ENCODE results near the gene USP47.

USP47 gene

DNA sequence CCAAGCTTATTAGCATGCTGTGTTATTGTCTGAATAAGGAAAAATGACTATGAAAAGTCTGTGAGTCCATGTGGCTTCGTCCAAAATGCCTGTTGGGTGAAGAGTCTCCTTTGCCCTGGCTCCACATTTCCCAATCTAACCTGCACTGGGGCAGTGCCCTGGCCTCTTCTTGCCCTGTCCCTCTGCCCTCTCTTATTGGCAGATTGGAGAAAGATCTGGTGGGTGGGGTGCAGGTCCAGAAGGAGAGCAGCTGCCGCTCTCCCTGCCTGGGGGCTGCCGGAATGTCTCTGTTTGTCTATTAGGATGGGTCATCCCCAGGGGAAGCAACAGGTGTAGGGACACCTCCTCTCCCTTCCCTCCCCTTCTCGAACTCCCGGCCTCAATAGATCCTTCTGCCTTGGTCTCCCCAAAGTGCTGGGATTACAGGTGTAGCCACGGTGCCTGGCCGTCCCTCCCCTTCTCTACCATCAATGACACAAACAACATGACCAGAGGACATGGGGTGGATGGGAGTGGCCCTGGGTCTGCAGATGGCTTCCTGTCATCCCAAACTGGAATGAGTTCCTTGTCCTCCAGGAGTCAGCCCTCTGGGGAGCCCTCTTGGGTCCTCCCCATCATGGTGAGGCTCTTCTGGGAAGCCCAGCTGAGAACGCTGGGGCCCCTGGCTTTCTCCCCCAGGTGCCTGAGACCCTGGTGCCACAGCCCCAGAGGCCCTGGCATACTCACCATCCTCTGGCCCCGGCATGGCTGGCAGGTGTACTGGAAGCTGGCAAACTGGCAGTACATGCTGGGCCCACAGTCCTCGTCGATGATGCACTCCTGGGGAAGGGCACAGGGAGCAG, 126.1 kb downstream of the USP47 start:
- no peak for DNase-seq

DNA sequence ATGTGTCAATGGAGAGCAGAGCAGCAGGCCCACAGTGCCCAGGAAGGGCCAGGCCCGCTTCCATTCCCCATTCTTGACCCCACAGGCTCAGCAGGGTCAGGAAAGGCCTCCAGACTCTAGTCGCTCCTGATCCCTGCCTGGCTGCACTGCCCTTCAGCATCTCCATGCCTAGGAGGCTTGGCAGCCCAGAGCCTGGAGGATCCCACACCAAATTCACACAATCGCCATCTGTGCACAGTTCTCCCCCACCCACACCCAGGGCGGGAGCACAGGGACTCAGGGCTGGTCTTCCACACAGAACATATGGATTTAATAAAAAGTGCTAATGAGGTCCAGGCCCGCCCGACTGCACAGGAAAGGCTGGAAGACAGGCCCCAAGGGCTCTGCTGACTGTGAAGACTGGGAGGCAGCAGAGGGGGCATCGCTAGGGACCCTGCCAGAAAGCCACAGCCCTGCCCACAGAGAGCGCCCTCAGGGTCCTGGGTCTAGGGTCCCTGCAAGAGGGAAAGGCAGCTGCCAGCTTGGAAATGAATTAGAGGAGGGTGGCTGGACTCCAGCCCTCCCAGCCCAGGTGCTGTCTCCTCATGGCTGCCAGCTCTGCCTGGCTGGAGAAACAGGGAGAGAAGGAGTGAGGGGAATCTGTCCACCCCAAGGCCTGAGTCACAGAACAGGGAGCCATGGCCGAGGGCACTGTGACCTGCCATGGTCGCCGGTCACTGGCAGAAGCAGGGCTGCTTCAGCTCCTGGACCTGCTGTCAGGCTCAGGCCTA, 126.9 kb downstream of the USP47 start:
- DNase-seq, result no peak

DNA sequence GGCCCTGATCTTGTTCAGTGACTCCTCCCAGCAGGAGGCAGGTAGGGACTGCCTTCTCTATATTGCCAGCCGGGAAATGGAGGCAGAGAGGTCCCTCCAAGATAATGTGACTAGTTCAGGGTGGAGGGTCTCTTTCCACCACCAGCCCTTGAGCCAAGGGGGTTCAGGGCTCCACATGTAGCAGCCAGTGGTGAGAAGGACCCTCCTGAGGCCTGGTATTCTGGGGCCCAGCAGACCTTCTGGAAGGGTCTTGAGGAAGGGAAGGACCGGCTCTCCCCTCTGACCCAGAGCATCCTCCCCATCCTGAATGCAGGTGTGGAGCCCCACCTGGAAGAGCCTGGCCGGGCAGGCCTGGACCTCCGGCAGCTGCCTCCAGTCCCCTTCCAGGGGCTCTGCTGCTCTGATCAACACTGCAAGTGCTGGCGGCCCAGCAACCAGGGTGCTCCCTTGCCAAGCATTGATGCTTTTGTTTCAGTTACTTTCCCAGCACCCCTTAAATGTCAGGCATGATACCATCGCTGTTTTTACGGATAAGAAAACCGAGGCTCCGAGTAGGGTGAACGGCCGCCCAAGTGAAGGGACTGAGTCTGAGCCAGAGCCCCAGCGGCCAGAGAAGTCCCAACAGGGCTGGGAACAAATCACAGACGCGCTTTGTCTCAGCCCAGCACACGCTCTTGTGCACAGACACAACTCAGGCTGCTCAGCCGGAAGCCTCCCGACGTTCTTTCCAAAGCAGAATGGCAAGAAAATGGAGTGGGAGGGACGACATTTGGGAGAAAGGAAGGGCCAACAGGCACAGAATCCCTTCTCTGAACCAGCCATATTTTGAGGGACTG, 127.8 kb downstream of the USP47 start:
- no peak for DNase-seq

DNA sequence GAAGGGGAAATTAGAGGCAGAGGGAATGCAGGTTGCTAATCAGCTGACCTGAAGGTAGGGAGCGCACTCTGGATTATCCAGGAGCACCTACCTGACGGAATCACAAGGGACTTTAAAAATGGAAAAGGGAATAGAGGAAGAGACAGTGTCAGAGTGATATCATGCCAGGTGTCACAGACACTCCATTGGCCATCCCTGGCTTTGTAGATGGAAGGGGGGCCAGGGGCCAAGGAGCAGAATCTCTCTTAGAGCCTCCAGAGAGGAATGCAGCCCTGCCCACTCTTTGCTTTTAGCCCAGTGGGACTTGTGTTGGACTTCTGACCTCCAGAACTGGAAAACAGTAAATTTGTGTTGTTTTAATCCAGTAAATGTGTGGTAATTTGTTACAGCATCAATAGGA, 128.8 kb downstream of the USP47 start:
- no peak for DNase-seq

DNA sequence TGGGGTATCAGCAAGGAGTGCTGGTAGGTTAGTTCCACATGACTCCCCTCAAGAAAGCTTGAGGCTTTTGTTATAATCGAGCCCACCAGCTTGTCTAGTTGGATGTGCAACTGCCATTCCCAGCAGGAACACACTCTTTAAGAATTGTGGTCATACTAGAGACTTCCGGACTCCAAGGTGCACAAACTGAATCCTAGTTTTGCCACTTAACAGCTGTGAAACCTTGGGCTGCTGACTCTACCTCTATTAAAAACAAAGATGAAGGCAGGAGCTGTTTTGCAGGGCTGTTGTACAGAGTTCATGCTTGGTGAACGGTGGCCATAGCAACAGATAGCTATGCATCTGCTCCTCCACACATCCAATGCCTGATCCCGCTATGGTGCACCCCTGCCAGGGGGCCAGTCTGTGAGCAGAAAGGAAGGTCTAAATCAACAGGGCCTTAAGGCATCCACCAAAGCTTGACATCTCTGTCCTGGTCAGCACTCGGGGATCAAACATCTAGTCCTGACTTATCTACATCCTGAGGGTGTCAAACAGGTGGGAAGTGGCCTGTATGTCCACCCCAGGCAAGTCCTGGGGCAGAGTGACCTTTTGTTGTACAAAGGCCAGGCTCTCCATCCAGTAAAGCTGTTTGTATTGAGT, 130.3 kb downstream of the USP47 start:
- no peak for DNase-seq

DNA sequence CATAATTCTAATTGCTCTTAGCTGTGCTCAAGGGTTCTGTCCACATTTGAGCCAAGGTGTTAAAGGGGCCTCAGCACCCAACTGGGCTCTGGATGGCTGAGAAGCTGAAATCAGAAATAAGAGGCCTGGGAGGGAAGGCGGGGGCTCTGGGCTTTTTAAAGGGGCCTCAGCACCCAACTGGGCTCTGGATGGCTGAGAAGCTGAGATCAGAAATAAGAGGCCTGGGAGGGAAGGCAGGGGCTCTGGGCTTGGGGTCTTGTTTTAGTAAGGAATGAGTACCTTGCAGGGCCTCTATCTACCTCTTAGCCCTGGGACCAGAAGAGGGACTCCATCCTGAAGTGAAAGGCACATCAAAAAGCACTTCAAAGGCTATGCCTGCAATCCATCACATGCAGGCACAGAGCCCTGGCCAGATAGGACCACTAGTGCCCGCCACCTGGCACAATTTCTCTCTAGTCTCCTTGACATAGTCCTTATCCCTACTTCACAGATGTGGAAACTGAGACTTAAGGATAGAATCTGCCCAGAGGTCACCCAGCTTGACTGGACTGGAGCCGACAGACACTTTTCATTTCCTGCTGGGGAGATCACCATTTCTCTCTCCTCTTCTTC, 131.1 kb downstream of the USP47 start:
- no peak for DNase-seq

DNA sequence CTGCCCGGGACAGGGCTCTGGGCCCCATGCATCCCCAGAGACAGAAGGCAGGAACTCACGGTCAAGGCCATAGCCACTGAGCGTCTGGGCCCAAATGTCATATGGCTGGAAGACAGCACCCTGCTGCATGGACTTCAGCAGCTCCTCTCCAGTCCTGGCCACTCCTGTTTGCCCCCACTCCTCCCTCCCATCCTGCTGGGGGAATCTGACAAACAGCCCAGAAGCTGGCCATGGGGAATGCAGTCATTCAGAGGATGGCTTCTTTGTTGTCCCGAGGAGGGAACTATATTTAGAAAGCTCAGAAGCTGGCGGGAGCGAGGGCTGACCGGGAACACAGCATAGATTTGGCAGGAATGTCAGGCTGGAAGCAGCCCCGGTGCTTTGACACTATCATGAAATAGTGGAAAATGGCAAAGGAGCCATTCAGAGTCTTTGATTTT, 131.6 kb downstream of the USP47 start:
- no peak for DNase-seq

DNA sequence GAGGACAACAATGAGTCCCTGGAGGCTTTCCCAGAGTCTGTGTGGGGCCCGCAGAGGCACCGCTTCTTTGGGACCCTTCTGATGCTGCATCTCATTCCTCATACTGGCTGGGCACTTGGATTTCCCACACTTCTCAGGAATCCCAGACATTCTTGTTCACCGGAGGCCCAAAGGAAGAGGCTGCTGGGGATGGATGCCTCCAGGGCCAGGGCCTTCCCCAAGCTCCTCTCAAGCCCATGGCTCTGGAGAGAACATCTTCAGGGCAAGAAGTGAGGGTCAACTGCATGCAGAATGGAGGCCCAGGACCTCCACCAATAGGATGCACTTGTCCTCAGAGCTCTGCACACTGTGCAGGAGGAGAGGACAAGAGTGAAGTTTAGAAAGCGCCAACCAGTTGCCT, 132.1 kb downstream of the USP47 start:
- no peak for DNase-seq

DNA sequence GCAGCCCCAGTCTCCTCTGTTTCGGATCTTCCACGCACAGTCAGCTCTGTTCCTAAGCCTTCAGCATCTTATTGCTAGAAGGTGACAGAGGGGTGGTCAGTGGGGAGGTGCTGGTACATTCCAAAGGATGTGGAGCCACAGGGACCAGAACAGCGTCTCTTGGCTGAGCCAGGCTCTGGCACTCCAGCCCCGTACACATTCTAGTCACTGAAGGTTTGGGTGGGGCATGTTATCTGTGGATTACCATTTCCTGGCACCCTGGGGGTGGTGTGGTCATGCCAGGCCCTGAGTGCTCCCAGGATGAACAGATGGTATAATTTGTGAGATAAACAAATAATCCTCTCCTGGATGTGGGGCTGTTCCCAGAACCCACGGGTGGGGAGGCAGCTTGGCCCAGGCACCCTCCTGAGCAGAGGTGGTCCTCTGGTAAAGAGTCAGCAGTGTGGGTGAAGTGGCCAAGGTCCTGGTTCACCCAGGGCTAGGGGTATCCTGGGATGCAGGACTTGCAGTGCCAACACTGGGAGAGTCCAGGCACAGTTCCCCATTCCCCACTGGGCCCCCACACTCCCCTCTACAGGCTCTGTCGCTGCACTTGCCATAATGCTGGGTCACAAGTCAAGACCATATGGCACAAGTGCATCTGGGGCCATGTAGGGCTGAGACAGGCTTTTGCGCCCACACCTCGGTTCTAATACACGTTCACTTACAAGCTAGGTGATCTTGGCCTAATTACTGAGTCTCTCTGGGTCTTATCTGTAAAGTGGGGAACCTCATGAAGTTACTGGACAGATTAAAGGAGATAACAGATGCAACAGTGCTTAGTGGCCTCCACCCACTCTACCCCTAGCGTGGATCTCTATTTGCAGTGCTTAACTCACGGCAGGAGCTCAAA, 133.7 kb downstream of the USP47 start:
- DNase-seq, result no peak

DNA sequence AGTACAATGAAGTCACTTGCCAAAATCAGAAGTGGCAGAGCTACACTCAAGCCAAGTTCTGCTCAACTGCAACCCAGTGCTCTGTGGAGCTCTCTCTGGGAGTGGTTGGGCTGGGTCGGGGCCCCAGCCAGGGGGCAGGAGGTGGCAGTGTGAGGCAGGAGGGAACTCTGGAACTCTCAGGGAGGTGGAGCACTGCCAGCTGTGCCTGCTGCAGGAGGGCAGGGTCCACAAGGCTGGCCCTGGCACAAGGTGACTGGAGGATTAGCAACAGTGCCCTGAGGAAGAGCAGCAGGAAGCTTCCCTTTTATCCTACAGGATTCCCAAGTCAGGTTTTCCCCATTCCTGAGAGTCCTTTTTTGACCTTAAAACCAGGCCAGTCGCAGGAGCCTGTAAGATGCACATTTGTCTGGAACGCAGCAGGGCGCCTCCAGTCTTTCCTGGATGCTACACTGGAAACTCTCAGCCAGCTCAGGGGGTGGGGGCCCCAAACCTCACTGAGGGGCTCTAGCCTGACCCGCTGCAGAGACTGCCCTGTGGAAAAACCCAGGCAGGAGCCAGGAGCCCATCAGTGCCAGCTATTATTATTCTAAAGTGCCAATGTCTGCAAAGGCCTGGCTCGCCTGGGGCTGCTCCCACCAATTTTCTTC, 134.8 kb downstream of the USP47 start:
- DNase-seq, result no peak

DNA sequence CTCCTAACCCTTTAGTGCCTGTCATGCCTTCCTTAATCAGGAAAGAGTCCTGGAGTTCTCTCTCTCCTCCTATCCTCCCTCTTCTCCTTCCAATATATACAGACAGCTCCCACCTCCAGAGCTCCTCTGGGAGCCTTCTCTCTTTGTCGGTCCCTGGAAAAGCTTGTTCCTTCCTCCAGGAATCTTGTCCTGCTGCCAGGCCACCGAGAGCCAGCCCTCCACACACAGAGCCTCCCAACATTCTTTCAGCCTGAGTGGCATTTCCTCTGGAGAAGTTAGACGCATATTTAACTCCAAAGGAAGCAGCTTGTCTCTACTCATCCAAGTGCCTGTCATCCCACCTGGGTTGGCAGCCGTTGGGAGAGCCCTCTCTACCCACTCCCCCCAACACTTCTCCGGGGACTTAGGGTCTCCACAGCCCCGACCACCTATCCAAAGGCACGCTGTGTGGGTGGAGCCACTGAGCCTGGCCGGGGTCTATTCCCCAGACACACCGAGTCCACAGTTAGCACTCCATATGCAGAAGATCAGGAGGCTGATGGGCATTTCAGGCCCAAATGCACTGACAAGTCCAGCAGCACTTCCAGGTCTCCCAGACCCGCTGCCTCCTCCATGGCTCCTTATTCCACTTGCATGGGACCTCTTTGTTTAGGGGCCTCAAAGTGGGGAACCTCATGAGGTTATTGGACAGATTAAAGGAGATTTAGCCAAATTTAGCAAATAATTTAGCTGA, 135.6 kb downstream of the USP47 start:
- DNase-seq, result no peak

DNA sequence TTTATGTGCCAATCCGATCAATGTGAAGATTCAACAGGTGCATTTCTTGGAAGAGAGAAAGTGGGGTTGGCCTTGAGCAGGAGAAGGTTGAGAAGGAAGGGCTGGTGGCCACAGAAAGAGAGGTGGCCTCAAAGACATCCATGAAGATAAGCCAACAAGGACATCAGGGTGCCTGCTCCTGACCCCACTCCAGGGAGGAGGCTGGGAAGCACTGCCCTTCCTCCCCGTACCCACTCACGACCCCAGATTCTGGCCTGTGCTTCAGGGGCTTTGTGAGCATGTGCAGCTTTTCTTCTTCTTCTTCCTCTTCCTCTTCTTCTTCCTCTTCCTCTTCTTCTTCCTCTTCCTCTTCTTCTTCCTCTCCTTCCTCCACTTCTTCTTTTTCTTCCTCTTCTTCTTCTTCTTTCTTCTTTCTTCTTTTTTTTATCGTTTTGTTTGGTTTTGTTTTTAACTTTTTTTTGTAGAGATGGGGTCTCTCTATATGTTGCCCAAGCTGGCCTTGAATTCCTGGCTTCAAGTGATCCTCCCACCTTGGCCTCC, 136.4 kb downstream of the USP47 start:
- DNase-seq, result no peak

DNA sequence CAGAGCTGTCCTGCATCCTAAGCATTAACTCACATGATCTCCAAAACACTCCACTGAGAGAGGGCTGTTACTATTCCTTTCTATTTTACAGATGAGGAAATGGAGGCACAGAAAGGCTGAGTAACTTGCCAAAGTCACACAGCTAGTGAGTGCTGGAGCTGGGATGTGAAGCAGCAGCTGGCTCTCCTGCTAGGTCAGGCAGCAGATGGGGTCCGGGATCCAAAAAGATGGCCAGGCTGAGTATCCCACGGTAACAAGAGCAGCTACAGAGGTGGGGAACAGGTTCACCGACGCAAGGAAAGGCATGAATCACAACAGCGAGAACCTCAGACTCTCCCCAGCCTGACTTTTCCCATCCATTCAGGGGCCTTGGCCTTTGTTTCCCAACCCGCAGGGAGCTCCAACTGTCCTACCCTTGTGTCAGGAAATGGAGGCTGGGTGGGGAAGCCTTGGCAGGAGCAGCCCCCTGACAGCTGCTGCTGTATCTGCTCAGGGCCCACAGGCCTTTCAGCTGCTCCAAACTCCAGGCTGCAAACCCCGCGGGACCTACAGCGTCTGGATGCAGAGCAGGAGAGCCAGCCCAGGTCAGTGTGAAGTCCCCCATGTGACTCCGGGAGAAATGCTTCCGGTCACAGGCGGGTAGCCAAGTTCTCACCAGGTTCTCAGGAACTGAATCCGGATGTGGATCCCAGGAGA, 137.2 kb downstream of the USP47 start:
- DNase-seq, result no peak

DNA sequence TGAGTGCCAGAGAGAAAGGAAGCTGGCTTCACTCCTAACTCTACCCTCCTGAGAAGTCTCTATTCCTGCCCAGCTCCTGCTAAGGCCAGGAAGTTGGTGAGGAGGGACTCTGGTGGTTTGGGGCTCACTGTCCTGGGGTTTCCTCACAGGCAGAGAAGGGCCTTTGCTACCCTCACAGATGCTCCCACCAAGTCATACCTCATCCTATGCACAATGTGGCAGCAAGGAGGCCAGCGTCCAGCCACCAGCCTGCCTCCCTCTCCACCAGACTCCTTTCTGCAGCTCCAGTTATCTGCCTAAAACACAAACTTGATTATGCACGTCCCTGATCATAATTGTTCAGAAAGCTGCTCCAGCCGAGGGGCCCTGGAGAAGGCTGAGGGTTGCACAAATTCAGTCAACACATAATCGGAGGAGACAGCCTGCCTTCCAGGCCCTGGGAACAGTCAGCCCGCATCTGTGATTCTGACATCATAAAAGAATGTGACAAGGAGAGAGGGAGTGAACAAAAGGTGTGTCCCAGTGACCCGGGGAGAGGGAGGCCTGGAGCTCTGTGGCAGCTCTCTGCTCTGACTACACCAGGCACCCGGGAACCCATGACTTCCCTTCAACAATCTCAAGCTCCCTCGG, 137.8 kb downstream of the USP47 start:
- no peak for DNase-seq

DNA sequence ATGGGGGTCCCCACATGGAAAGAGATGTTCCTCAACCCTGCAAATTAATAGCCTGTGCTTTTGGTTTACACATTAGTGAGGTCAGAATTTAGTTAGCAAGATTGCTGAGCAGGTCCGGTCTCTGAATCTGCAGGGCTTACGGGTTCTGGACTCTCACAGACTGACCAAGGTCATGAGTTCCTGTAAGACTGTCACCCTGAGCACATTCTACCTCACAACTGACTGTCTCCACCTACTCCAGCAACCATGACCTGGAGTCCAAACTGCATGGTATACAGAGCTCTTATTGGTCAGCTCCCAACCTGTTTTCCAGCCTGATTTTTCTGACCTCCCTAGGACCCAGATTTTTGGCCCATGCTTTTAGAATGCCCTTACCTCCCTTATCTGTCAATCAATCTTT, 138.4 kb downstream of the USP47 start:
- no peak for DNase-seq

DNA sequence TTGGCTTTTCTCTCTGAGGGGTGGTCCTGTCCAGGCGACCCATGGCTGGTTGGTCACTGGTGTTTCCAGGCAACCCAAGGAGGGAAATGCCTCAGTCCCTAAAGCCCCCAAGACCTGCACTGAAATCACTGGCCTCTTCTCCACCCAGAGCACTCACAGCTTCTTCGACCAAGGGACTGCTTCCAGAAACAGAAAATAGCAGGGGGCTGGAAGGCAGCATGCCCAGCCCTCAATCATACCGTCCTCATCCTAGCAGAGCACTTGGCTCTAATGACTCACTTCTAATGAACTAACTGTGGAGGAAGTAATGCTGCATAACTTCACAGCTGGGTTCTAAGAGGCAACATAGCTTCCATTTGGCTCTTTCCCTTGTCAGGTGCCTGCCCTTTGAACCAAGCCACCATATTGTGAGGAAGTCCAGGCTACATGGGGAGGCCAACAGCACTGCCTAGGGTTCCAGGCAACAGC, 139.1 kb downstream of the USP47 start:
- DNase-seq, result no peak

DNA sequence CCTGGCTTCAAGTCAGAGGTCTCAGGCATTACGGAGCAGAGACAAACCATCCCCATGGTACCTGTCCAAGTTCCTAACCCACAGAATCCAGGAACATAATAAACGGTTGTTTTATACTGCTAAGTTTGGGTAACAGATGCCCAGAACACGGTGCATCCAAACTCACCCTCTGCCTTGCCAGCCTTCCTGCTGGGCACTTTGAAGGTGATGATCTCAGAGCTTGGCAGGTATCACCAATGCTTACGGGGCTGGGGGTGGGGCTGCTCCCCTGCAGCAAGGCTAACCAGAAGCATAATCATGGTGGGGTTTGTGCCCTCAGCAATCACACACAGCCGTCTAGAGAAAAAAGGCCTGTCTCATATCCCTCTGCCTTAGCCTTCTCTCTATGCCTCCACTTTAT, 139.6 kb downstream of the USP47 start:
- DNase-seq, result no peak

DNA sequence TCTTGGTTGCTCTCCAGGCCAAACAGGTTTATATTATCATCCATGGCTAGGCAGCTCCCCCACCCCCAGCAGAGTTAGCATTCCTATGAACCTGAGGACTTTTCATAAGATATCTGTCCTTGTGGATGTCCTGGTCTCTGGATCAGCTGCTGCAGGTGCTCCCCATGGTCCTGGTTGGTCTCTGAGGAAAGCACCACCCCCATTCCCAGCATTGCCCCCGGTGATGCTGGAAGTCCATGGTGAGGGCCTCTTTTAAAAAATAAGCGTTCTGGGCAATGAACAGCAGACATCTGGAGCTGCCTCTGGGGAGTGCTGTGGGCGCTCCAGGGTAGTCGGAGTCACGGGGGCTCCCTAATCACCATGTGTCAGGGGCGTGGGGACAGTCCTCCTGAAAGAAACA, 140.1 kb downstream of the USP47 start:
- DNase-seq, result no peak

DNA sequence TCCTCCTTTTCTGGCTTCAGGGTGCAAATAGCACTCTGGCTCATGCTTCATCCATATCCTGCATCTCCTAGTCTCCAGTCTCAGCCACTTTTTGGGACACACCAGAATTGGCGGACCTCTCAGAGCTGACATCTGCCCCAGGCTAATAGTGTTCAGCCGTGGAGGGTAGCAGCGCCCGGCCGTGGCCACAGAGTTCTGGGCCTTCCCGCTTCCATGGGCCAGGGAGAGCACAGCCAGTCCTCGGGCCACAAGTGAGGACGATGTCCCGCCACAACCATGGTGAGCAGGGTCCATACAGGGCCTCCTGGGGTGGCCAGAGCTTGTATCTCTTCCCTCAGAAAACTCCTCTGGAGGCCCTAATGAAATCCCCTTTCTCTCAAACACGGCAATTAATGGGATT, 140.7 kb downstream of the USP47 start:
- no peak for DNase-seq
